SIG-M5 treated with dmso at 0.1 percent for 504 hours (cell line): Measurements from ENCODE around the gene CDR2L.
A peak's percentile ranks its signal among the peaks of the same experiment; 100 is the strongest.
"Not testable (repeated sequence)": the region's sequence is repeated elsewhere in the genome, so short reads cannot be mapped to it uniquely, and the experiment has no call there.

ENCODE experiments used
- DNase-seq: peaks from one replicate; lab custom pipeline; 2025; ENCODE audit not compliant: unreplicated experiment; lab: John Stamatoyannopoulos, UW

The CDR2L gene

GRCh38 chr17:75036643-75037268 is 49.3 kb downstream of the CDR2L start:
- DNase-seq: no peak

- no peak for DNase-seq
Measured at GRCh38 chr17:75039238-75039637, 51.8 kb downstream of the CDR2L start.

GRCh38 chr17:75041656-75042280 is 54.3 kb downstream of the CDR2L start:
- no peak for DNase-seq

- not testable (repeated sequence) for DNase-seq
Measured at GRCh38 chr17:75043789-75044188, 56.4 kb downstream of the CDR2L start.

- no peak for DNase-seq
Measured at GRCh38 chr17:75044716-75045115, 57.3 kb downstream of the CDR2L start.

GRCh38 chr17:75045946-75046406 is 58.5 kb downstream of the CDR2L start:
- not testable (repeated sequence) for DNase-seq

- DNase-seq: peak; percentile 97
Measured at GRCh38 chr17:75046407-75047289, 59.2 kb downstream of the CDR2L start, which contains the start of the genes ATP5PD and KCTD2. TSS of gene ATP5PD (minus strand) at chr17:75046969. CDS start at chr17:75042650, 4,319 bp downstream. TSS of gene KCTD2 (plus strand) at chr17:75047225. CDS start at chr17:75047251, 26 bp downstream.

- no peak for DNase-seq
Measured at GRCh38 chr17:75047398-75048098, 60.1 kb downstream of the CDR2L start.

- DNase-seq: no peak
Measured at GRCh38 chr17:75048249-75048878, 60.9 kb downstream of the CDR2L start.

- no peak for DNase-seq
Measured at GRCh38 chr17:75049057-75049456, 61.6 kb downstream of the CDR2L start.

- DNase-seq: no peak
Measured at GRCh38 chr17:75049706-75050105, 62.3 kb downstream of the CDR2L start.

- no peak for DNase-seq
Measured at GRCh38 chr17:75051941-75052340, 64.5 kb downstream of the CDR2L start.
